ENCODE measurements around the gene CDH10. TPM values are rescaled to one million over a fixed set of nuclear protein-coding genes. Genes with fewer than 3 reads are reported as not detected.

Gene CDH10
- total and polyA plus RNA-seq, 2 experiments from 2014 or later = not detected

DNA sequence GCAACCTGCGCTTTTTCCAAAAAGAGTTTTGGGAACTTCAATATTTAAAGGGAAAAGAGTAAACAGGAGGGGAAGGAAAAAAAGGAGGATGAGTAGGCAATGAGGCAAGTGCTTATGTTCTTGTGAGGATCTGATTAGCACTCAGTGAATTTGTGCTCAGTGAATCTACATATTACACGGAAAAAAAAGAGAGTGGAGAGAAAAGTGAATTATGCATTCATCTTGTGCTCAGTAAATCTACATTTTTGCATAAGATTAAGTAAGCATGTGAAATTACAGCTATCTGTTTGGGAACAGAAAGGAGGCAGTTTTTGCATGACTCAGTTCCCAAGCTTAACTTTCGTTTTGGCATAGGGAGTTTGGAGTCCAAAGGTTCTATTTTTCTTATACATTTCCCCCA lies 170.1 kb downstream of the CDH10 start (continued):
- TF ChIP-seq, protein P1, sequence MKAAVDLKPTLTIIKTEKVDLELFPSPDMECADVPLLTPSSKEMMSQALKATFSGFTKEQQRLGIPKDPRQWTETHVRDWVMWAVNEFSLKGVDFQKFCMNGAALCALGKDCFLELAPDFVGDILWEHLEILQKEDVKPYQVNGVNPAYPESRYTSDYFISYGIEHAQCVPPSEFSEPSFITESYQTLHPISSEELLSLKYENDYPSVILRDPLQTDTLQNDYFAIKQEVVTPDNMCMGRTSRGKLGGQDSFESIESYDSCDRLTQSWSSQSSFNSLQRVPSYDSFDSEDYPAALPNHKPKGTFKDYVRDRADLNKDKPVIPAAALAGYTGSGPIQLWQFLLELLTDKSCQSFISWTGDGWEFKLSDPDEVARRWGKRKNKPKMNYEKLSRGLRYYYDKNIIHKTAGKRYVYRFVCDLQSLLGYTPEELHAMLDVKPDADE (IDR thresholded peaks at IDR 0.05) = no peak
- TF ChIP-seq ZNF331 (CRISPR knock-in tag; IDR thresholded peaks at IDR 0.05; ENCODE audit: low read depth) (no peak), POLR2AphosphoS5 (IDR thresholded peaks at IDR 0.05; ENCODE audit: low read depth) (no peak), CREB1 (CRISPR knock-in tag; IDR thresholded peaks at IDR 0.05; ENCODE audit: low read depth) (no peak), NANOG (IDR thresholded peaks at IDR 0.05; ENCODE audit: borderline replicate concordance) (no peak)

DNA sequence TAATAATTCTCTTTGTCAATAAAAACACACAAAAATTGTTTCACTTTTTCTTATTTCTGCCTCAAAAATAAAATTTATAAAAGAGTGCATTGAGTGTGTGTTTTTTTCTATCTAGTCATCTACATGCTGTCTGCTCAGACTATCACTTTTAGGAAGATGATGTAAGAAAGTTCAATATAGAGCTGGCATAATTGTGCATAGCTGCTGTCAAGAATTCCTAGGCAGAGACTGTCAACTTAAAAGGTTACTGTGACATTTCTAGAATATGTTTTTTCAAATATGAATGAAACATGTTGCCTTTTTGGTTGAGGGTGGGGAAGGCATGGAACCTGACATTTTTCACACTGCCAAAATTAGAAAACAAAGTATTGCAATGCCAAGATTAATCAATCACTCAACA lies 172.3 kb downstream of the CDH10 start:
- no peaks in the 10 kb centered on the region for H4K20me1 ChIP-seq (replicated peaks; ENCODE audit: insufficient read depth)
- H3K27ac ChIP-seq (ENCODE audit: low read depth) = no peak overlapping the region
- no peaks in the 10 kb centered on the region; the same call in 1 of the 2 replicates for H3K4me1 ChIP-seq (ENCODE audit: insufficient read depth)
- H3K4me3 ChIP-seq = no peak overlapping the region
- no peaks in the 10 kb centered on the region for H3K79me2 ChIP-seq (replicated peaks; ENCODE audit: insufficient read depth)
- no peak overlapping the region for H3K4me2 ChIP-seq
- H3K27ac Mint-ChIP-seq = no peak overlapping the region
- H3K9me2 ChIP-seq (ENCODE audit: insufficient read depth) = no peaks in the 10 kb centered on the region
- DNase-seq (ENCODE audit: low spot score) (no peak), ATAC-seq (no peak)
- peaks cover 14% of the 10 kb centered on the region; the same call in 2 of the 3 replicates for H3K36me3 Mint-ChIP-seq (ENCODE audit: low read depth)
- H3K9me3 Mint-ChIP-seq = peaks cover 17% of the 10 kb centered on the region; the same call in 2 of the 3 replicates
- TF ChIP-seq EZH2phosphoT487 (IDR thresholded peaks at IDR 0.05; ENCODE audit: unreplicated experiment) = no peak
- no peak overlapping the region for H3K4me3 Mint-ChIP-seq
- no peaks in the 10 kb centered on the region for H3F3A ChIP-seq (replicated peaks; ENCODE audit: low read depth)
- H3K27me3 Mint-ChIP-seq (ENCODE audit: insufficient read depth, low read depth, poor library complexity) = no peaks in the 10 kb centered on the region
- peaks cover 2% of the 10 kb centered on the region; the same call in 2 of the 3 replicates for H3K4me1 Mint-ChIP-seq
- no peaks in the 10 kb centered on the region for H3K27me3 ChIP-seq (ENCODE audit: insufficient read depth)
- H2AFZ ChIP-seq = no peak overlapping the region
- peaks cover 8% of the 10 kb centered on the region; the same call in 1 of the 2 replicates for H3K36me3 ChIP-seq (ENCODE audit: insufficient read depth)

DNA sequence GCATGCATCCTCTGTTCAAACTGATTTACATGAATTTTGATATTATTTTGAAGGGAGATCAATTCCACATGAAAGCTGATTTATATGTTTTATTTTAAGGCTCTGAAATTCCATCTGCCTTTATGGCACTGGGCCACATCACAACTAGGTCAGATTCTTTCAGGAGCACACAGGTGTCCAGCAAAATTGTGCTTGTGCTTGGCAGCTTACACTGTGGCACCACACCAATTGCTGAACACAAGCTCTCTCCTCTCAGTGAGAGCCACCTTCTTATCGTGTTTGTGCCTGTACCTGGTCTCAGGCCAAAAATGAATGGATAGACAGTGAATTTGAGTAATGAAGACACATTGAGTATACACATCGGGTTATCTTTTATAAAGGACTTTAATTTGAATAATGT lies 200.4 kb downstream of the CDH10 start:
- no peaks in the 10 kb centered on the region for H3K4me1 ChIP-seq (ENCODE audit: insufficient read depth)
- DNase-seq (ENCODE audit: low spot score) (no peak), ATAC-seq (no peak)
- no peaks in the 10 kb centered on the region for H3K79me2 ChIP-seq (replicated peaks; ENCODE audit: insufficient read depth)
- no peak overlapping the region for H3K4me3 ChIP-seq
- no peaks in the 10 kb centered on the region for H3K27me3 ChIP-seq (ENCODE audit: insufficient read depth)
- no peak overlapping the region for H3K27ac Mint-ChIP-seq
- TF ChIP-seq, protein P2, sequence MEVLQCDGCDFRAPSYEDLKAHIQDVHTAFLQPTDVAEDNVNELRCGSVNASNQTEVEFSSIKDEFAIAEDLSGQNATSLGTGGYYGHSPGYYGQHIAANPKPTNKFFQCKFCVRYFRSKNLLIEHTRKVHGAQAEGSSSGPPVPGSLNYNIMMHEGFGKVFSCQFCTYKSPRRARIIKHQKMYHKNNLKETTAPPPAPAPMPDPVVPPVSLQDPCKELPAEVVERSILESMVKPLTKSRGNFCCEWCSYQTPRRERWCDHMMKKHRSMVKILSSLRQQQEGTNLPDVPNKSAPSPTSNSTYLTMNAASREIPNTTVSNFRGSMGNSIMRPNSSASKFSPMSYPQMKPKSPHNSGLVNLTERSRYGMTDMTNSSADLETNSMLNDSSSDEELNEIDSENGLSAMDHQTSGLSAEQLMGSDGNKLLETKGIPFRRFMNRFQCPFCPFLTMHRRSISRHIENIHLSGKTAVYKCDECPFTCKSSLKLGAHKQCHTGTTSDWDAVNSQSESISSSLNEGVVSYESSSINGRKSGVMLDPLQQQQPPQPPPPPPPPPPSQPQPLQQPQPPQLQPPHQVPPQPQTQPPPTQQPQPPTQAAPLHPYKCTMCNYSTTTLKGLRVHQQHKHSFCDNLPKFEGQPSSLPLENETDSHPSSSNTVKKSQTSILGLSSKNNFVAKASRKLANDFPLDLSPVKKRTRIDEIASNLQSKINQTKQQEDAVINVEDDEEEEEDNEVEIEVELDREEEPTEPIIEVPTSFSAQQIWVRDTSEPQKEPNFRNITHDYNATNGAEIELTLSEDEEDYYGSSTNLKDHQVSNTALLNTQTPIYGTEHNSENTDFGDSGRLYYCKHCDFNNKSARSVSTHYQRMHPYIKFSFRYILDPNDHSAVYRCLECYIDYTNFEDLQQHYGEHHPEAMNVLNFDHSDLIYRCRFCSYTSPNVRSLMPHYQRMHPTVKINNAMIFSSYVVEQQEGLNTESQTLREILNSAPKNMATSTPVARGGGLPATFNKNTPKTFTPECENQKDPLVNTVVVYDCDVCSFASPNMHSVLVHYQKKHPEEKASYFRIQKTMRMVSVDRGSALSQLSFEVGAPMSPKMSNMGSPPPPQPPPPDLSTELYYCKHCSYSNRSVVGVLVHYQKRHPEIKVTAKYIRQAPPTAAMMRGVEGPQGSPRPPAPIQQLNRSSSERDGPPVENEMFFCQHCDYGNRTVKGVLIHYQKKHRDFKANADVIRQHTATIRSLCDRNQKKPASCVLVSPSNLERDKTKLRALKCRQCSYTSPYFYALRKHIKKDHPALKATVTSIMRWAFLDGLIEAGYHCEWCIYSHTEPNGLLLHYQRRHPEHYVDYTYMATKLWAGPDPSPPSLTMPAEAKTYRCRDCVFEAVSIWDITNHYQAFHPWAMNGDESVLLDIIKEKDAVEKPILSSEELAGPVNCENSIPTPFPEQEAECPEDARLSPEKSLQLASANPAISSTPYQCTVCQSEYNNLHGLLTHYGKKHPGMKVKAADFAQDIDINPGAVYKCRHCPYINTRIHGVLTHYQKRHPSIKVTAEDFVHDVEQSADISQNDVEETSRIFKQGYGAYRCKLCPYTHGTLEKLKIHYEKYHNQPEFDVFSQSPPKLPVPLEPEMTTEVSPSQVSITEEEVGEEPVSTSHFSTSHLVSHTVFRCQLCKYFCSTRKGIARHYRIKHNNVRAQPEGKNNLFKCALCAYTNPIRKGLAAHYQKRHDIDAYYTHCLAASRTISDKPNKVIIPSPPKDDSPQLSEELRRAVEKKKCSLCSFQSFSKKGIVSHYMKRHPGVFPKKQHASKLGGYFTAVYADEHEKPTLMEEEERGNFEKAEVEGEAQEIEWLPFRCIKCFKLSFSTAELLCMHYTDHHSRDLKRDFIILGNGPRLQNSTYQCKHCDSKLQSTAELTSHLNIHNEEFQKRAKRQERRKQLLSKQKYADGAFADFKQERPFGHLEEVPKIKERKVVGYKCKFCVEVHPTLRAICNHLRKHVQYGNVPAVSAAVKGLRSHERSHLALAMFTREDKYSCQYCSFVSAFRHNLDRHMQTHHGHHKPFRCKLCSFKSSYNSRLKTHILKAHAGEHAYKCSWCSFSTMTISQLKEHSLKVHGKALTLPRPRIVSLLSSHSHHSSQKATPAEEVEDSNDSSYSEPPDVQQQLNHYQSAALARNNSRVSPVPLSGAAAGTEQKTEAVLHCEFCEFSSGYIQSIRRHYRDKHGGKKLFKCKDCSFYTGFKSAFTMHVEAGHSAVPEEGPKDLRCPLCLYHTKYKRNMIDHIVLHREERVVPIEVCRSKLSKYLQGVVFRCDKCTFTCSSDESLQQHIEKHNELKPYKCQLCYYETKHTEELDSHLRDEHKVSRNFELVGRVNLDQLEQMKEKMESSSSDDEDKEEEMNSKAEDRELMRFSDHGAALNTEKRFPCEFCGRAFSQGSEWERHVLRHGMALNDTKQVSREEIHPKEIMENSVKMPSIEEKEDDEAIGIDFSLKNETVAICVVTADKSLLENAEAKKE (CRISPR knock-in tag; IDR thresholded peaks at IDR 0.05) = no peak
- no peak for TF ChIP-seq POLR2AphosphoS5 (IDR thresholded peaks at IDR 0.05; ENCODE audit: low read depth)
- TF ChIP-seq, protein P1 (IDR thresholded peaks at IDR 0.05) = no peak
- TF ChIP-seq JUNB (IDR thresholded peaks at IDR 0.05; ENCODE audit: unreplicated experiment) = no peak
- no peak for TF ChIP-seq EZH2 (IDR thresholded peaks at IDR 0.05; ENCODE audit: low read depth, unreplicated experiment)
- no peak for TF ChIP-seq ZNF114 (CRISPR knock-in tag; IDR thresholded peaks at IDR 0.05)
- no peak overlapping the region for H3K4me3 Mint-ChIP-seq
- H3K27ac ChIP-seq (ENCODE audit: low read depth) = no peak overlapping the region
- H3K4me1 Mint-ChIP-seq = no peaks in the 10 kb centered on the region
- no peak overlapping the region for H2AFZ ChIP-seq
- H3K36me3 ChIP-seq (ENCODE audit: insufficient read depth) = no peaks in the 10 kb centered on the region
- no peak overlapping the region for H3K4me2 ChIP-seq
- no peaks in the 10 kb centered on the region for H3K36me3 Mint-ChIP-seq (ENCODE audit: low read depth)
- H3K9me2 ChIP-seq (ENCODE audit: insufficient read depth) = no peaks in the 10 kb centered on the region
- no peaks in the 10 kb centered on the region for H3K27me3 Mint-ChIP-seq (ENCODE audit: insufficient read depth, low read depth, poor library complexity)
- no peaks in the 10 kb centered on the region for H4K20me1 ChIP-seq (replicated peaks; ENCODE audit: insufficient read depth)
- H3F3A ChIP-seq (replicated peaks; ENCODE audit: low read depth) = no peaks in the 10 kb centered on the region
- no peaks in the 10 kb centered on the region for H3K9me3 Mint-ChIP-seq
